Kidney epithelial cell (primary cell): ENCODE measurements around the gene ROR1. TPM values are rescaled to one million over a fixed set of nuclear protein-coding genes. Genes with fewer than 3 reads are reported as not detected.

Experiments
- DNase-seq: peaks from one replicate; pipeline ENCODE4 v3.0.0-alpha.2; 2010; ENCODE audit warnings: low read depth
- H3K27me3 ChIP-seq: 2 replicates; pipeline ENCODE4 v1.6.0; 2011; ENCODE audit warnings: low read length; ENCODE audit not compliant: control insufficient read depth, insufficient read depth
- H3K36me3 ChIP-seq: 2 replicates; pipeline ENCODE4 v1.5.1; 2011; ENCODE audit warnings: low read length; ENCODE audit not compliant: control insufficient read depth, insufficient read depth
- H3K4me3 ChIP-seq: 2 replicates; pipeline ENCODE4 v1.5.1; 2011; ENCODE audit warnings: low read depth, mild to moderate bottlenecking, control low read depth, low read length
- CTCF ChIP-seq: IDR thresholded peaks from 2 replicates; pipeline ENCODE4 v1.5.1; 2011; ENCODE audit warnings: mild to moderate bottlenecking, moderate library complexity, low read length, control low read depth, inconsistent platforms; ENCODE audit not compliant: insufficient read depth, poor library complexity, severe bottlenecking
- total RNA-seq: library from RNA; depleted of rRNA; stranded (reverse); fragments of >200 nt; gene quantifications from 2 replicates; pipeline ENCODE4 v1.2.3, GENCODE V29; 2015

Gene ROR1
- total RNA-seq, 1 donor from 2014 or later: 21.5 TPM

GRCh38 chr1:63743781-63744180, 30.0 kb upstream of the ROR1 start:
- no peaks in the 10 kb centered on the region for H3K36me3 ChIP-seq
- no peak for TF ChIP-seq CTCF
- DNase-seq: no peak
- no peaks in the 10 kb centered on the region for H3K27me3 ChIP-seq
- H3K4me3 ChIP-seq: no peak overlapping the region

GRCh38 chr1:63746129-63746864, 27.5 kb upstream of the ROR1 start:
- TF ChIP-seq CTCF: no peak
- Histone ChIP-seq H3K4me3 (no peak overlapping the region), H3K27me3 (no peaks in the 10 kb centered on the region), H3K36me3 (no peaks in the 10 kb centered on the region)
- DNase-seq: peak; percentile 82

GRCh38 chr1:63747445-63747844, 26.4 kb upstream of the ROR1 start:
- no peak for DNase-seq
- H3K36me3 ChIP-seq: no peaks in the 10 kb centered on the region
- TF ChIP-seq CTCF: no peak

GRCh38 chr1:63748046-63748580, 25.7 kb upstream of the ROR1 start:
- H3K27me3 ChIP-seq: no peaks in the 10 kb centered on the region
- DNase-seq: no peak
- TF ChIP-seq CTCF: no peak

More at GRCh38 chr1:63747445-63747844, 26.4 kb upstream of the ROR1 start:
- Histone ChIP-seq H3K27me3 (no peaks in the 10 kb centered on the region), H3K4me3 (no peak overlapping the region)

GRCh38 chr1:63748641-63749040, 25.2 kb upstream of the ROR1 start:
- no peaks in the 10 kb centered on the region for H3K36me3 ChIP-seq
- no peaks in the 10 kb centered on the region for H3K27me3 ChIP-seq
- no peak for DNase-seq
- no peak overlapping the region for H3K4me3 ChIP-seq
- no peak for TF ChIP-seq CTCF

More at GRCh38 chr1:63748046-63748580, 25.7 kb upstream of the ROR1 start:
- Histone ChIP-seq H3K36me3 (no peaks in the 10 kb centered on the region), H3K4me3 (no peak overlapping the region)
